Vagina (tissue), 2 donors: ENCODE data around the gene ARID1B.

Source experiments
- POLR2AphosphoS5 ChIP-seq, 2 donors: sonication (generic); formaldehyde crosslinking; IDR thresholded peaks; one replicate each; pipeline ENCODE4 v1.9.0; 2017; ENCODE audit warnings: antibody characterized with exemption in 2 of 2, mild to moderate bottlenecking in 2 of 2, low read depth in 1 of 2; ENCODE audit not compliant: insufficient read depth in 1 of 2
- TF ChIP-seq, protein P1 (sequence below), 3 experiments: fragments of 450-650 bp in 2 of 3; fragments of 200-600 bp in 1 of 3; sonication (generic) in 1 of 3; IDR thresholded peaks; one replicate each; pipeline ENCODE4 v1.5.1; 2017 to 2019; ENCODE audit warnings: antibody characterized with exemption in 3 of 3, mild to moderate bottlenecking in 2 of 3, moderate library complexity in 2 of 3

DNA sequence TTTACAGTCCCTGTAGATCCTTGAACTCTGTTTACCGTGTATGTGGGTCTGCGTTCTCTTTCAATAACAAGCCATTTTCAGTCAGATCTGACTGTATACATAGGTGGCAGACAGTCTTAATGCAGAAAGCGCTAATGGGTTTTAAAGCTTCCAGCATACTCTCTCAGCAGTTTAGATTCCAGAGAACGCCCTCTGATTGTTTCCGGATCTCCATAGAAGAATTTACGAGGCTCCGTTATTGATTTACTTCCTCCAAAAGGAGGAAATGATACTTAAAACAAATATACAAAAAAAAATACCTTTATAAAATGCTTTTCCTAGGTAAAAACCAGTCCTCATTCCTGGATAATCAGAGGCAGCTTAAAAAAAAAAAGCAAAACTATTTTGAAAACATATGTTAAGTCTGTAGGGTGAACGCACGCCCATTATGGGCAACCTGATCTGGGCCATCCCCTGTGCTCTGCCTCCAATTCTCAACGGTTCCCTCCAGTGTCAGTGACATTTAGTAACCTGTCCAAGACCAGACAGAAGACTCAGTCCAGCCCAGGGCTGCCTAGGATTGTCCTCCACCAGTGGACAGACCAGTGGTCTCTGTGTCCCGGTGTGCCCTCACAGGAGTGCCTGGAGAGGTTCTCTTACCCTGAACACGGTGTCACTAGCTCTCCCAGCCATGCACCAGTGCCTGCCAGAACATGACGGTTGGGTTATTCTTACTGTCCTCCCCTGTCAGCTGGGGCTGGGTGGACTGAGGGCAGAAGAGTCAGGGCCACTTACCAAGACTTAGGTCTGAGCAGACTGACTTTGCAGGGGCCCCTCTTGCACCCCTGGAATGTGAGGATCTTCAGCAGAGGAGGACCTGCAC lies 217.3 kb downstream of the ARID1B start:
- no peak for TF ChIP-seq POLR2AphosphoS5 (IDR thresholded peaks at IDR 0.05; ENCODE audit: insufficient read depth in 1 of 2, low read depth in 1 of 2)
- TF ChIP-seq, protein P1, sequence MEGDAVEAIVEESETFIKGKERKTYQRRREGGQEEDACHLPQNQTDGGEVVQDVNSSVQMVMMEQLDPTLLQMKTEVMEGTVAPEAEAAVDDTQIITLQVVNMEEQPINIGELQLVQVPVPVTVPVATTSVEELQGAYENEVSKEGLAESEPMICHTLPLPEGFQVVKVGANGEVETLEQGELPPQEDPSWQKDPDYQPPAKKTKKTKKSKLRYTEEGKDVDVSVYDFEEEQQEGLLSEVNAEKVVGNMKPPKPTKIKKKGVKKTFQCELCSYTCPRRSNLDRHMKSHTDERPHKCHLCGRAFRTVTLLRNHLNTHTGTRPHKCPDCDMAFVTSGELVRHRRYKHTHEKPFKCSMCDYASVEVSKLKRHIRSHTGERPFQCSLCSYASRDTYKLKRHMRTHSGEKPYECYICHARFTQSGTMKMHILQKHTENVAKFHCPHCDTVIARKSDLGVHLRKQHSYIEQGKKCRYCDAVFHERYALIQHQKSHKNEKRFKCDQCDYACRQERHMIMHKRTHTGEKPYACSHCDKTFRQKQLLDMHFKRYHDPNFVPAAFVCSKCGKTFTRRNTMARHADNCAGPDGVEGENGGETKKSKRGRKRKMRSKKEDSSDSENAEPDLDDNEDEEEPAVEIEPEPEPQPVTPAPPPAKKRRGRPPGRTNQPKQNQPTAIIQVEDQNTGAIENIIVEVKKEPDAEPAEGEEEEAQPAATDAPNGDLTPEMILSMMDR (IDR thresholded peaks at IDR 0.05) = no peak
